Sigmoid colon (tissue), 7 donors: ENCODE measurements around the gene CD300LD. TPM values are rescaled to one million over a fixed set of nuclear protein-coding genes. Genes with fewer than 3 reads are reported as not detected.

Experiments
- DNase-seq: peaks from one replicate; pipeline ENCODE4 v3.0.0-alpha.2; 2019
- H3K27ac ChIP-seq, 4 donors: fragments of 200-600 bp; sonication (generic); one replicate each; pipeline ENCODE4 v1.5.1; 2016 to 2019; ENCODE audit warnings: mild to moderate bottlenecking in 1 of 4
- H3K27me3 ChIP-seq, 3 donors: fragments of 200-600 bp; sonication (generic); one replicate each; pipeline ENCODE4 v1.5.1; 2019; ENCODE audit warnings: mild to moderate bottlenecking in 1 of 3
- H3K36me3 ChIP-seq, 4 donors: fragments of 200-600 bp; sonication (generic); one replicate each; pipeline ENCODE4 v1.5.1; 2016 to 2019
- H3K4me1 ChIP-seq, 4 donors: fragments of 200-600 bp; sonication (generic); one replicate each; pipeline ENCODE4 v1.5.1; 2017 to 2019
- H3K4me3 ChIP-seq, 4 donors: fragments of 200-600 bp; sonication (generic); one replicate each; pipeline ENCODE4 v1.5.1; 2017 to 2019; ENCODE audit warnings: mild to moderate bottlenecking in 2 of 4, moderate library complexity in 1 of 4
- H3K9me3 ChIP-seq, 4 donors: fragments of 200-600 bp in 3 of 4; sonication (generic) in 3 of 4; one replicate each; pipeline versions ENCODE4 v1.5.1 to v1.6.1; 2013 to 2019
- EP300 ChIP-seq, 4 donors: sonication (generic); formaldehyde crosslinking; IDR thresholded peaks; one replicate each; pipeline ENCODE4 v1.6.1; 2017; ENCODE audit warnings: antibody characterized with exemption in 4 of 4
- POLR2A ChIP-seq, 2 donors: fragments of 450-650 bp; IDR thresholded peaks; one replicate each; pipeline ENCODE4 v1.6.1; 2016; ENCODE audit warnings: antibody characterized with exemption in 2 of 2, mild to moderate bottlenecking in 2 of 2, moderate library complexity in 2 of 2
- POLR2AphosphoS5 ChIP-seq, 4 donors: sonication (generic); formaldehyde crosslinking; IDR thresholded peaks; one replicate each; pipeline ENCODE4 v1.6.1; 2017; ENCODE audit warnings: antibody characterized with exemption in 4 of 4
- WGBS, 2 donors: extraction: QIAGEN DNeasy Blood & Tissue Kit; methylation state at CpG; one replicate each; pipeline ENCODE4 v1.1.7; 2013; 5-methylcytosine and 5-hydroxymethylcytosine counted together
- intact Hi-C: fragments of 100-400 bp; cut with DNase I; formaldehyde crosslinking; loops from one replicate; pipeline ENCODE4 v1.15.1; 2023
- polyA plus RNA-seq, 3 donors: library from polyadenylated mRNA; stranded (reverse); fragments of 200-250 nt; gene quantifications; one replicate each; pipeline ENCODE4 v1.2.3, GENCODE V29; 2013
- total RNA-seq, 4 donors: library from RNA; depleted of rRNA; stranded (reverse); fragments of >200 nt; gene quantifications; one replicate each; pipeline ENCODE4 v1.1.0, GENCODE V29; 2016
- TF ChIP-seq, protein P1 (sequence below), 4 experiments: fragments of 450-650 bp in 3 of 4; fragments of 200-600 bp in 1 of 4; IDR thresholded peaks; one replicate each; pipeline ENCODE4 v1.5.1; 2016 to 2019; ENCODE audit warnings: antibody characterized with exemption in 4 of 4, mild to moderate bottlenecking in 3 of 4, moderate library complexity in 2 of 4
- donor health status: healthy with polysubstance abuse.
- donor health status: Bipolar disorder and iron deficiency.
- donor health status: healthy.

The CD300LD gene
- total and polyA plus RNA-seq, 7 donors, result not detected

DNA sequence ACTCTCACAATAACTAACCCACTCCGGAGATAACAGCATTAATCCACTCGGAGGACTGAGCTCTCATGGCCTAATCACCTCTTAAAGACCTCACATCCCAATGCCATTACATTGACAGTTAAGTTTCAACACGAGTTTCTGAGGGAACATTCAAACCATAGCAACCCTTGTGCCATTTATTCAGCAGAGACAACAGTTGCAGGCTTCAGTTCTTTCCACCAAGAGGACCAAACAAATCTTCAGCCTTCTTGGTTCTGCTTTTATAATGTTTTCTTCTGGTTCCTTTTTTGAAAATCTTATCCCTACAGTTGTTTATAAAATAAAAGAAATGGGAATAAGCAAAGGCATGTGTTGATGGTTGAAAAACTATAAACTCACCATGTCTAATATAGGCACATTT lies 33.6 kb upstream of the CD300LD start:
- peaks cover 0 to 1% (median 0%) of the 10 kb centered on the region in 4 donors for H3K9me3 ChIP-seq
- intact Hi-C loops, result no loop called here
- TF ChIP-seq, protein P1, sequence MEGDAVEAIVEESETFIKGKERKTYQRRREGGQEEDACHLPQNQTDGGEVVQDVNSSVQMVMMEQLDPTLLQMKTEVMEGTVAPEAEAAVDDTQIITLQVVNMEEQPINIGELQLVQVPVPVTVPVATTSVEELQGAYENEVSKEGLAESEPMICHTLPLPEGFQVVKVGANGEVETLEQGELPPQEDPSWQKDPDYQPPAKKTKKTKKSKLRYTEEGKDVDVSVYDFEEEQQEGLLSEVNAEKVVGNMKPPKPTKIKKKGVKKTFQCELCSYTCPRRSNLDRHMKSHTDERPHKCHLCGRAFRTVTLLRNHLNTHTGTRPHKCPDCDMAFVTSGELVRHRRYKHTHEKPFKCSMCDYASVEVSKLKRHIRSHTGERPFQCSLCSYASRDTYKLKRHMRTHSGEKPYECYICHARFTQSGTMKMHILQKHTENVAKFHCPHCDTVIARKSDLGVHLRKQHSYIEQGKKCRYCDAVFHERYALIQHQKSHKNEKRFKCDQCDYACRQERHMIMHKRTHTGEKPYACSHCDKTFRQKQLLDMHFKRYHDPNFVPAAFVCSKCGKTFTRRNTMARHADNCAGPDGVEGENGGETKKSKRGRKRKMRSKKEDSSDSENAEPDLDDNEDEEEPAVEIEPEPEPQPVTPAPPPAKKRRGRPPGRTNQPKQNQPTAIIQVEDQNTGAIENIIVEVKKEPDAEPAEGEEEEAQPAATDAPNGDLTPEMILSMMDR (IDR thresholded peaks at IDR 0.05), result no peak
- TF ChIP-seq EP300 (IDR thresholded peaks at IDR 0.05) (no peak), POLR2AphosphoS5 (IDR thresholded peaks at IDR 0.05) (no peak), POLR2A (IDR thresholded peaks at IDR 0.05) (no peak)
- no peak overlapping the region for H3K27ac ChIP-seq
- H3K27me3 ChIP-seq, result no peaks in the 10 kb centered on the region
- DNase-seq, result no peak
- H3K4me1 ChIP-seq, result no peaks in the 10 kb centered on the region
- WGBS, 2 donors, result 67 to 69% methylated on average over 3 of the region's 3 CpGs
- H3K4me3 ChIP-seq, result no peak overlapping the region
- H3K36me3 ChIP-seq, result no peaks in the 10 kb centered on the region

DNA sequence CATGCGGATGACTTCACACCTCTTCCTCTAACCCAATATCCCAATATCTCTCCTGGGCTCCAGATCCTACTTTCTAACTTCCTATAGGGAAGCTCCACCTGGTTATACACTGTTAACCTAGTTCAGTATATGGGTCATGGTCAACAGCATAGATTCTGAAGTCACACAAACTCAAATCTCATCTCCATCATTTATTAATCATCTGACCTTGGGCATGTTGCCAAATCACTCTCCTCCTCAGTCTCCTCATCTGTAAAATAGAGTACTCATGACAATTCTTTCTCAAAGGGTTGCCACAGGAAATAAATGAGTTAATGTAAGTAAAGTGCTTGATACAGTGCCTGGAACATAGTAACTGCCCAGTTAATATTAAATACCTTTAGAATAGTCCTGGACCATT lies 32.0 kb upstream of the CD300LD start:
- H3K27ac ChIP-seq, result no peak overlapping the region
- no peaks in the 10 kb centered on the region for H3K9me3 ChIP-seq
- intact Hi-C loops, result no loop called here
- H3K27me3 ChIP-seq, result no peaks in the 10 kb centered on the region
- H3K36me3 ChIP-seq, result no peaks in the 10 kb centered on the region
- 84 to 97% methylated on average over 1 of the region's 1 CpG for WGBS, 2 donors
- no peaks in the 10 kb centered on the region for H3K4me1 ChIP-seq
- H3K4me3 ChIP-seq, result no peak overlapping the region
- no peak for DNase-seq
- TF ChIP-seq, protein P1 (IDR thresholded peaks at IDR 0.05), result no peak

DNA sequence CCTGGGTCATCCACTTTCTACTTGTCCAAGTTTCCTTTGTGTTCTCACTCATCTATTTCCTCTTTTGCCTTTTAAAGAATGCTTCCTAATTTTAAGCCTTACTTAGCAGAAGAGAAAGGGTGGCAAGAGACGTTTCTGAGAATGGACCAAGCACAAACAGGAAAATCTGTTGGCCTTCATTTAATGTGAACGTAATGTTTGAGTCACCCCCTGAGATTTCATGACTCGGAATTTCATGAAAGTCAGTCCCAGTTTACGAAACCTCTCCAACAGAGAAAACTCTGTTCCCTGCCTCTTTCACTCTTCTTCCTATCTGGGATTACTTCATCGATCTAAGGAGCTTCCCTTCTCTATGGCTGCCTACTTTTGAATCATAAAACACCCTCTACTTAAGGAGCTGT lies 31.6 kb upstream of the CD300LD start, which contains the start of gene CD300E:
Gene CD300E, minus strand, starts transcription at position 46 of the 401 bp plus-strand sequence. CDS start 117 bp downstream, outside the sequence.
- 60 to 75% methylated on average over 5 of the region's 5 CpGs for whole genome bisulfite sequencing, 2 donors
- intact Hi-C loops, result no loop called here
- Histone ChIP-seq H3K27ac (no peak within 1 kb of the TSS), H3K4me1 (no peaks in the 10 kb centered on the region), H3K9me3 (no peaks in the 10 kb centered on the region), H3K4me3 (no peak within 1 kb of the TSS), H3K36me3 (no peaks in the 10 kb centered on the region), H3K27me3 (no peaks in the 10 kb centered on the region)
- no peak for DNase-seq
- TF ChIP-seq, protein P1 (IDR thresholded peaks at IDR 0.05), result no peak
- TF ChIP-seq POLR2A (IDR thresholded peaks at IDR 0.05) (no peak), POLR2AphosphoS5 (IDR thresholded peaks at IDR 0.05) (no peak), EP300 (IDR thresholded peaks at IDR 0.05) (no peak)

DNA sequence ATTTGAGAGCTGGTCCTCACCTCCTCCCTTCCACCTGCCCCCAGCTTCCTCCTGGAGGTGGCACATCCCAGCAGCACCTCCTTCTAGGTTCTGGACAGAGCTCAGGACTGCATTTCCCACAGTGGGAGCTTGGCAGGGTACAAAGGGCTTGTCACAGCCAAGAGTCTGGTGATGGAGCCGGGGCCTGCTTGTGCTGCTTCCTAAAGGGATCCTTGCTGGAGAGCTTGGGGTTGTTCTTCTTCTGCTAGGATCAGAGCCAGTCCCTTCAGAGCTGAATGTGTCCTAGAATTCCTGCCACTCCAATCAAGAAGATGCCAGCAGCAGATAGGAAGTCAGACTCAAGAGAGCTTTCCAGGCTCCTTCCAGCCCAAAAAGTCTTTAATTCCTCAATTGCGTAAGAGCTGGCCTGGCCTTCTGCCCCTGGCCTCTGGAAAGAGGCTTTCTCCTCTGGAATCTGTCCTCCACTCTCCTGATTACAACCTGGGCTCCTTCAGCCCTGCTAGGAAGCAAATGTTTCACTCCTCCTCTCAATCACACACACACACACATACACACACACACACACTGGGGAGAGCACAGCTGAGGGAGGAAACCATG lies 27.1 kb upstream of the CD300LD start:
- Histone ChIP-seq H3K4me3 (no peak overlapping the region), H3K36me3 (no peaks in the 10 kb centered on the region), H3K9me3 (no peaks in the 10 kb centered on the region), H3K27me3 (peaks cover 0 to 7% (median 0%) of the 10 kb centered on the region in 3 donors), H3K27ac (no peak overlapping the region), H3K4me1 (no peaks in the 10 kb centered on the region)
- no peak for DNase-seq
- no peak for TF ChIP-seq EP300 (IDR thresholded peaks at IDR 0.05)
- TF ChIP-seq, protein P1 (IDR thresholded peaks at IDR 0.05), result no peak
- no peak for TF ChIP-seq POLR2AphosphoS5 (IDR thresholded peaks at IDR 0.05)
- no peak for TF ChIP-seq POLR2A (IDR thresholded peaks at IDR 0.05)
- WGBS, 2 donors, result 81 to 87% methylated on average over 2 of the region's 2 CpGs
- intact Hi-C loops, result no loop called here

DNA sequence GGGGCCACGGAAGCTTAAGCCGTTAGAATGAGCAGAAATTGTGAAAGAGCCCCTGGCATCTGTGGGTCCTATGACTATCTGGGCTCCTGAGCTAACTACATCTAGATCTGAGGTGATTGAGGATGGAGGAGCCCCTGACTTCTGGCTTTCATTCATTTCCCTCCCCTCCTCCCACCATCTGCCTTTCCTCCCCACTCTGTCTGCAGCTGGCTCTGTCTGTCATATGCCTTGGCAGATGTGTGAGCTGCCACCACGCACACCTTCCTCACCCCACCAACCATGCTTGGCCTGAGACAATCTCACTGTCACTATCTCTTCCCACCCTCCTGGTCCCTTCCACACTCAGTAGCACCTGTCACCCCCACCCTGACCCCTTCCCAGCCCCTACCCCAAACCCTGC lies 26.4 kb upstream of the CD300LD start:
- intact Hi-C loops, result no loop called here

More for the DNA sequence above, 26.4 kb upstream of the CD300LD start:
- Histone ChIP-seq H3K36me3 (no peaks in the 10 kb centered on the region), H3K27ac (no peak overlapping the region), H3K27me3 (peaks cover 0 to 12% (median 0%) of the 10 kb centered on the region in 3 donors), H3K4me1 (no peaks in the 10 kb centered on the region), H3K4me3 (no peak overlapping the region), H3K9me3 (no peaks in the 10 kb centered on the region)
- TF ChIP-seq EP300 (IDR thresholded peaks at IDR 0.05) (no peak), POLR2AphosphoS5 (IDR thresholded peaks at IDR 0.05) (no peak), POLR2A (IDR thresholded peaks at IDR 0.05) (no peak)
- TF ChIP-seq, protein P1 (IDR thresholded peaks at IDR 0.05), result no peak
- 56 to 67% methylated on average over 3 of the region's 3 CpGs for WGBS, 2 donors
- DNase-seq, result no peak
